HEK293 (cell line): ENCODE results near the gene GIN1.
A peak's percentile ranks its signal among the peaks of the same experiment; 100 is the strongest.

Experiments
- KLF1 ChIP-seq: fragments of 450-650 bp; formaldehyde crosslinking; IDR thresholded peaks from 2 replicates; pipeline ENCODE4 v1.5.1; 2016; ENCODE audit warnings: missing biosample characterization, missing genetic modification characterization
- RBAK ChIP-seq: fragments of 450-650 bp; formaldehyde crosslinking; IDR thresholded peaks from 2 replicates; pipeline ENCODE4 v1.5.1; 2016; ENCODE audit warnings: missing biosample characterization, missing genetic modification characterization
- REPIN1 ChIP-seq: fragments of 450-650 bp; formaldehyde crosslinking; IDR thresholded peaks from 2 replicates; pipeline ENCODE4 v1.5.1; 2017; ENCODE audit warnings: missing biosample characterization, missing genetic modification characterization, low read depth
- SALL2 ChIP-seq: fragments of 450-650 bp; formaldehyde crosslinking; IDR thresholded peaks from 2 replicates; pipeline ENCODE4 v1.5.0; 2017; ENCODE audit warnings: missing biosample characterization, mild to moderate bottlenecking, missing genetic modification characterization, borderline replicate concordance
- YY1 ChIP-seq: fragments of 450-650 bp; formaldehyde crosslinking; IDR thresholded peaks from 2 replicates; pipeline ENCODE4 v1.5.1; 2018; ENCODE audit warnings: missing biosample characterization, missing genetic modification characterization
- ZFP3 ChIP-seq: fragments of 450-650 bp; formaldehyde crosslinking; IDR thresholded peaks from 2 replicates; pipeline ENCODE4 v1.5.1; 2016; ENCODE audit warnings: low read depth, missing biosample characterization, missing genetic modification characterization
- ZNF112 ChIP-seq: fragments of 450-650 bp; formaldehyde crosslinking; IDR thresholded peaks from 2 replicates; pipeline ENCODE4 v1.5.0; 2017; ENCODE audit warnings: missing biosample characterization, missing genetic modification characterization
- ZNF121 ChIP-seq: fragments of 450-650 bp; formaldehyde crosslinking; IDR thresholded peaks from 2 replicates; pipeline ENCODE4 v1.5.1; 2016; ENCODE audit warnings: missing biosample characterization, missing genetic modification characterization
- ZNF138 ChIP-seq: fragments of 450-650 bp; formaldehyde crosslinking; IDR thresholded peaks from 2 replicates; pipeline ENCODE4 v1.5.1; 2016; ENCODE audit warnings: missing biosample characterization, missing genetic modification characterization, borderline replicate concordance
- ZNF19 ChIP-seq: fragments of 450-650 bp; formaldehyde crosslinking; IDR thresholded peaks from 2 replicates; pipeline ENCODE4; 2016; ENCODE audit warnings: missing biosample characterization, missing genetic modification characterization, low read depth
- ZNF2 ChIP-seq: fragments of 450-650 bp; formaldehyde crosslinking; IDR thresholded peaks from 2 replicates; pipeline ENCODE4 v1.5.1; 2016; ENCODE audit warnings: missing biosample characterization, missing genetic modification characterization
- ZNF202 ChIP-seq: fragments of 450-650 bp; formaldehyde crosslinking; IDR thresholded peaks from 2 replicates; pipeline ENCODE4 v1.5.1; 2016; ENCODE audit warnings: missing biosample characterization, missing genetic modification characterization, borderline replicate concordance
- ZNF221 ChIP-seq: fragments of 450-650 bp; formaldehyde crosslinking; IDR thresholded peaks from 2 replicates; pipeline ENCODE4 v1.5.1; 2017; ENCODE audit warnings: missing biosample characterization, missing genetic modification characterization, borderline replicate concordance
- ZNF473 ChIP-seq: fragments of 450-650 bp; formaldehyde crosslinking; IDR thresholded peaks from 2 replicates; pipeline ENCODE4 v1.5.1; 2017; ENCODE audit warnings: missing biosample characterization, missing genetic modification characterization
- ZNF76 ChIP-seq: fragments of 450-650 bp; formaldehyde crosslinking; IDR thresholded peaks from 2 replicates; pipeline ENCODE4; 2016; ENCODE audit warnings: low read depth, missing biosample characterization, missing genetic modification characterization, borderline replicate concordance
- ZNF837 ChIP-seq: fragments of 450-650 bp; formaldehyde crosslinking; IDR thresholded peaks from 2 replicates; pipeline ENCODE4 v1.5.1; 2016; ENCODE audit warnings: missing biosample characterization, missing genetic modification characterization
- TF ChIP-seq, protein P1 (sequence below): fragments of 450-650 bp; formaldehyde crosslinking; IDR thresholded peaks from 2 replicates; pipeline ENCODE4 v1.5.1; 2016; ENCODE audit warnings: missing biosample characterization, missing genetic modification characterization
- TF ChIP-seq, protein P2 (sequence below): fragments of 450-650 bp; formaldehyde crosslinking; IDR thresholded peaks from 2 replicates; pipeline ENCODE4 v1.5.1; 2017; ENCODE audit warnings: missing biosample characterization, missing genetic modification characterization
- TF ChIP-seq, protein P3 (sequence below): fragments of 450-650 bp; formaldehyde crosslinking; IDR thresholded peaks from 2 replicates; pipeline ENCODE4 v1.5.1; 2016; ENCODE audit warnings: missing biosample characterization, missing genetic modification characterization
- TF ChIP-seq, protein P4 (sequence below): fragments of 450-650 bp; formaldehyde crosslinking; IDR thresholded peaks from 2 replicates; pipeline ENCODE4 v1.5.1; 2017; ENCODE audit warnings: missing biosample characterization, mild to moderate bottlenecking, missing genetic modification characterization, moderate library complexity
- TF ChIP-seq, protein P5 (sequence below): fragments of 450-650 bp; formaldehyde crosslinking; IDR thresholded peaks from 2 replicates; pipeline ENCODE4 v1.5.1; 2016; ENCODE audit warnings: missing biosample characterization, missing genetic modification characterization
- TF ChIP-seq, protein P6 (sequence below): fragments of 450-650 bp; formaldehyde crosslinking; IDR thresholded peaks from 2 replicates; pipeline ENCODE4 v1.5.1; 2016; ENCODE audit warnings: missing biosample characterization, missing genetic modification characterization
- TF ChIP-seq, protein P7 (sequence below): fragments of 450-650 bp; formaldehyde crosslinking; IDR thresholded peaks from 2 replicates; pipeline ENCODE4 v1.5.1; 2016; ENCODE audit warnings: missing biosample characterization, missing genetic modification characterization
- TF ChIP-seq, protein P8 (sequence below): fragments of 450-650 bp; formaldehyde crosslinking; IDR thresholded peaks from 2 replicates; pipeline ENCODE4 v1.5.1; 2017; ENCODE audit warnings: missing biosample characterization, missing genetic modification characterization

The GIN1 gene

DNA sequence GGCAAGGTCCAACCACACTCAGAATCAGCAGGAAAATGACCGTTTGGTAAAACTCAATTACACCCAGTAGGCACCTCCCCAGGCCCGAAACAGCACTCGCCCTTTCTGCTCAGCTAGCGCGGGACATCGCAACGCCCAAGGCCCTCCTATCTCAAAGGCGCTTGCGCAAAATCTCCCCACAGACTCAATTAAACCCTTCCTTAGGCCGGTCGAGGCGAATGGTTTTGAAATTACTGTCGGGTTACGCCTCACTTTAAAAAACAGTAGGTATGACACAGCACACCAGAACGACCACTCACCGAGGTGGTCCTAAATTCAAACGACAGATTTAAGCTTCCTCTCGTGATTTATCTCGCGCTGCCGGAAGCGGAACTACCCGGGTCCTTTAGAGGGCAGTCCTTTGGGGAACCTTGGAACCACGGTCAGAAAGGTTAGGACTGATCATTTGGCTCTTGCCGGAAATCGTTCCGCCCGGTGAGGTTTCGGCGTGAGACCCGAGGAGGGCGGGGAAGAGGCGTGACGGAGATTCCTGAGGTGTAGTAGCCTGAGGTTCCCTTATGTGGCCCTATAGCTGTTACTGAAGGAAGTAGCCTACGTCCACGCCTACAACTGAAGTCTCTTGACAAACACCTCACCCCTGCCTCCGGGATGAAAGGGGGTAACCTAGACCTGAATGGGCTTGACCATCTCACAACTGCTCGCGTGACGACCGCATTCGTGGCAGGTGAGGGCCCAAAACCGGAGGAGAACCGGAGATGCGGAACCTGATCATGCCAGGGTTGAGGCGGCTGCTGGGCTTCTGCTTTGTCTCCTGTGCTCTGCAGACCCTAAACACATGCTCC lies at the start of gene GIN1, which contains the start of gene PPIP5K2 (continued):
- TF ChIP-seq, protein P1, sequence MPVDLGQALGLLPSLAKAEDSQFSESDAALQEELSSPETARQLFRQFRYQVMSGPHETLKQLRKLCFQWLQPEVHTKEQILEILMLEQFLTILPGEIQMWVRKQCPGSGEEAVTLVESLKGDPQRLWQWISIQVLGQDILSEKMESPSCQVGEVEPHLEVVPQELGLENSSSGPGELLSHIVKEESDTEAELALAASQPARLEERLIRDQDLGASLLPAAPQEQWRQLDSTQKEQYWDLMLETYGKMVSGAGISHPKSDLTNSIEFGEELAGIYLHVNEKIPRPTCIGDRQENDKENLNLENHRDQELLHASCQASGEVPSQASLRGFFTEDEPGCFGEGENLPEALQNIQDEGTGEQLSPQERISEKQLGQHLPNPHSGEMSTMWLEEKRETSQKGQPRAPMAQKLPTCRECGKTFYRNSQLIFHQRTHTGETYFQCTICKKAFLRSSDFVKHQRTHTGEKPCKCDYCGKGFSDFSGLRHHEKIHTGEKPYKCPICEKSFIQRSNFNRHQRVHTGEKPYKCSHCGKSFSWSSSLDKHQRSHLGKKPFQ (tag by site-specific recombination), result peak; percentile 52; the same call in 1 of the 2 replicates
- no peak for TF ChIP-seq ZNF202 (tag by site-specific recombination)
- TF ChIP-seq, protein P2, sequence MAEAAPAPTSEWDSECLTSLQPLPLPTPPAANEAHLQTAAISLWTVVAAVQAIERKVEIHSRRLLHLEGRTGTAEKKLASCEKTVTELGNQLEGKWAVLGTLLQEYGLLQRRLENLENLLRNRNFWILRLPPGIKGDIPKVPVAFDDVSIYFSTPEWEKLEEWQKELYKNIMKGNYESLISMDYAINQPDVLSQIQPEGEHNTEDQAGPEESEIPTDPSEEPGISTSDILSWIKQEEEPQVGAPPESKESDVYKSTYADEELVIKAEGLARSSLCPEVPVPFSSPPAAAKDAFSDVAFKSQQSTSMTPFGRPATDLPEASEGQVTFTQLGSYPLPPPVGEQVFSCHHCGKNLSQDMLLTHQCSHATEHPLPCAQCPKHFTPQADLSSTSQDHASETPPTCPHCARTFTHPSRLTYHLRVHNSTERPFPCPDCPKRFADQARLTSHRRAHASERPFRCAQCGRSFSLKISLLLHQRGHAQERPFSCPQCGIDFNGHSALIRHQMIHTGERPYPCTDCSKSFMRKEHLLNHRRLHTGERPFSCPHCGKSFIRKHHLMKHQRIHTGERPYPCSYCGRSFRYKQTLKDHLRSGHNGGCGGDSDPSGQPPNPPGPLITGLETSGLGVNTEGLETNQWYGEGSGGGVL, result no peak
- no peak for TF ChIP-seq ZNF19 (tag by site-specific recombination)
- TF ChIP-seq ZFP3 (tag by site-specific recombination), result no peak
- no peak for TF ChIP-seq ZNF837
- no peak for TF ChIP-seq ZNF473 (tag by site-specific recombination)
- TF ChIP-seq ZNF76 (tag by site-specific recombination), result peak; percentile 85
- TF ChIP-seq ZNF221, result 0 out of 2 replicates have a peak, but pooled peaks have one; percentile 36
- TF ChIP-seq ZNF121, result no peak
- no peak for TF ChIP-seq ZNF138 (tag by site-specific recombination)
- TF ChIP-seq, protein P3, sequence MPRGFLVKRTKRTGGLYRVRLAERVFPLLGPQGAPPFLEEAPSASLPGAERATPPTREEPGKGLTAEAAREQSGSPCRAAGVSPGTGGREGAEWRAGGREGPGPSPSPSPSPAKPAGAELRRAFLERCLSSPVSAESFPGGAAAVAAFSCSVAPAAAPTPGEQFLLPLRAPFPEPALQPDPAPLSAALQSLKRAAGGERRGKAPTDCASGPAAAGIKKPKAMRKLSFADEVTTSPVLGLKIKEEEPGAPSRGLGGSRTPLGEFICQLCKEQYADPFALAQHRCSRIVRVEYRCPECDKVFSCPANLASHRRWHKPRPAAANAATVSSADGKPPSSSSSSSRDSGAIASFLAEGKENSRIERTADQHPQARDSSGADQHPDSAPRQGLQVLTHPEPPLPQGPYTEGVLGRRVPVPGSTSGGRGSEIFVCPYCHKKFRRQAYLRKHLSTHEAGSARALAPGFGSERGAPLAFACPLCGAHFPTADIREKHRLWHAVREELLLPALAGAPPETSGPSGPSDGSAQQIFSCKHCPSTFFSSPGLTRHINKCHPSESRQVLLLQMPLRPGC (tag by site-specific recombination), result peak; percentile 94
- peak; percentile 94 for TF ChIP-seq REPIN1 (tag by site-specific recombination)
- TF ChIP-seq YY1 (tag by site-specific recombination), result peak; percentile 45; the same call in 1 of the 2 replicates
- no peak for TF ChIP-seq ZNF112 (tag by site-specific recombination)
- TF ChIP-seq, protein P4, sequence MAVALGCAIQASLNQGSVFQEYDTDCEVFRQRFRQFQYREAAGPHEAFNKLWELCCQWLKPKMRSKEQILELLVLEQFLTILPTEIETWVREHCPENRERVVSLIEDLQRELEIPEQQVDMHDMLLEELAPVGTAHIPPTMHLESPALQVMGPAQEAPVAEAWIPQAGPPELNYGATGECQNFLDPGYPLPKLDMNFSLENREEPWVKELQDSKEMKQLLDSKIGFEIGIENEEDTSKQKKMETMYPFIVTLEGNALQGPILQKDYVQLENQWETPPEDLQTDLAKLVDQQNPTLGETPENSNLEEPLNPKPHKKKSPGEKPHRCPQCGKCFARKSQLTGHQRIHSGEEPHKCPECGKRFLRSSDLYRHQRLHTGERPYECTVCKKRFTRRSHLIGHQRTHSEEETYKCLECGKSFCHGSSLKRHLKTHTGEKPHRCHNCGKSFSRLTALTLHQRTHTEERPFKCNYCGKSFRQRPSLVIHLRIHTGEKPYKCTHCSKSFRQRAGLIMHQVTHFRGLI (tag by site-specific recombination), result peak; percentile 50; the same call in 1 of the 2 replicates
- TF ChIP-seq SALL2, result no peak
- TF ChIP-seq KLF1 (tag by site-specific recombination), result peak; percentile 55
- TF ChIP-seq, protein P5, sequence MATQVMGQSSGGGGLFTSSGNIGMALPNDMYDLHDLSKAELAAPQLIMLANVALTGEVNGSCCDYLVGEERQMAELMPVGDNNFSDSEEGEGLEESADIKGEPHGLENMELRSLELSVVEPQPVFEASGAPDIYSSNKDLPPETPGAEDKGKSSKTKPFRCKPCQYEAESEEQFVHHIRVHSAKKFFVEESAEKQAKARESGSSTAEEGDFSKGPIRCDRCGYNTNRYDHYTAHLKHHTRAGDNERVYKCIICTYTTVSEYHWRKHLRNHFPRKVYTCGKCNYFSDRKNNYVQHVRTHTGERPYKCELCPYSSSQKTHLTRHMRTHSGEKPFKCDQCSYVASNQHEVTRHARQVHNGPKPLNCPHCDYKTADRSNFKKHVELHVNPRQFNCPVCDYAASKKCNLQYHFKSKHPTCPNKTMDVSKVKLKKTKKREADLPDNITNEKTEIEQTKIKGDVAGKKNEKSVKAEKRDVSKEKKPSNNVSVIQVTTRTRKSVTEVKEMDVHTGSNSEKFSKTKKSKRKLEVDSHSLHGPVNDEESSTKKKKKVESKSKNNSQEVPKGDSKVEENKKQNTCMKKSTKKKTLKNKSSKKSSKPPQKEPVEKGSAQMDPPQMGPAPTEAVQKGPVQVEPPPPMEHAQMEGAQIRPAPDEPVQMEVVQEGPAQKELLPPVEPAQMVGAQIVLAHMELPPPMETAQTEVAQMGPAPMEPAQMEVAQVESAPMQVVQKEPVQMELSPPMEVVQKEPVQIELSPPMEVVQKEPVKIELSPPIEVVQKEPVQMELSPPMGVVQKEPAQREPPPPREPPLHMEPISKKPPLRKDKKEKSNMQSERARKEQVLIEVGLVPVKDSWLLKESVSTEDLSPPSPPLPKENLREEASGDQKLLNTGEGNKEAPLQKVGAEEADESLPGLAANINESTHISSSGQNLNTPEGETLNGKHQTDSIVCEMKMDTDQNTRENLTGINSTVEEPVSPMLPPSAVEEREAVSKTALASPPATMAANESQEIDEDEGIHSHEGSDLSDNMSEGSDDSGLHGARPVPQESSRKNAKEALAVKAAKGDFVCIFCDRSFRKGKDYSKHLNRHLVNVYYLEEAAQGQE, result peak; percentile 59; the same call in 1 of the 2 replicates
- TF ChIP-seq, protein P6, sequence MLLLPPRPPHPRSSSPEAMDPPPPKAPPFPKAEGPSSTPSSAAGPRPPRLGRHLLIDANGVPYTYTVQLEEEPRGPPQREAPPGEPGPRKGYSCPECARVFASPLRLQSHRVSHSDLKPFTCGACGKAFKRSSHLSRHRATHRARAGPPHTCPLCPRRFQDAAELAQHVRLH (tag by site-specific recombination), result peak; percentile 92
- no peak for TF ChIP-seq RBAK
- TF ChIP-seq, protein P7, sequence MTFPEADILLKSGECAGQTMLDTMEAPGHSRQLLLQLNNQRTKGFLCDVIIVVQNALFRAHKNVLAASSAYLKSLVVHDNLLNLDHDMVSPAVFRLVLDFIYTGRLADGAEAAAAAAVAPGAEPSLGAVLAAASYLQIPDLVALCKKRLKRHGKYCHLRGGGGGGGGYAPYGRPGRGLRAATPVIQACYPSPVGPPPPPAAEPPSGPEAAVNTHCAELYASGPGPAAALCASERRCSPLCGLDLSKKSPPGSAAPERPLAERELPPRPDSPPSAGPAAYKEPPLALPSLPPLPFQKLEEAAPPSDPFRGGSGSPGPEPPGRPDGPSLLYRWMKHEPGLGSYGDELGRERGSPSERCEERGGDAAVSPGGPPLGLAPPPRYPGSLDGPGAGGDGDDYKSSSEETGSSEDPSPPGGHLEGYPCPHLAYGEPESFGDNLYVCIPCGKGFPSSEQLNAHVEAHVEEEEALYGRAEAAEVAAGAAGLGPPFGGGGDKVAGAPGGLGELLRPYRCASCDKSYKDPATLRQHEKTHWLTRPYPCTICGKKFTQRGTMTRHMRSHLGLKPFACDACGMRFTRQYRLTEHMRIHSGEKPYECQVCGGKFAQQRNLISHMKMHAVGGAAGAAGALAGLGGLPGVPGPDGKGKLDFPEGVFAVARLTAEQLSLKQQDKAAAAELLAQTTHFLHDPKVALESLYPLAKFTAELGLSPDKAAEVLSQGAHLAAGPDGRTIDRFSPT (tag by site-specific recombination), result no peak
- TF ChIP-seq ZNF2 (tag by site-specific recombination), result peak; percentile 95
- TF ChIP-seq, protein P8, sequence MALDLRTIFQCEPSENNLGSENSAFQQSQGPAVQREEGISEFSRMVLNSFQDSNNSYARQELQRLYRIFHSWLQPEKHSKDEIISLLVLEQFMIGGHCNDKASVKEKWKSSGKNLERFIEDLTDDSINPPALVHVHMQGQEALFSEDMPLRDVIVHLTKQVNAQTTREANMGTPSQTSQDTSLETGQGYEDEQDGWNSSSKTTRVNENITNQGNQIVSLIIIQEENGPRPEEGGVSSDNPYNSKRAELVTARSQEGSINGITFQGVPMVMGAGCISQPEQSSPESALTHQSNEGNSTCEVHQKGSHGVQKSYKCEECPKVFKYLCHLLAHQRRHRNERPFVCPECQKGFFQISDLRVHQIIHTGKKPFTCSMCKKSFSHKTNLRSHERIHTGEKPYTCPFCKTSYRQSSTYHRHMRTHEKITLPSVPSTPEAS (tag by site-specific recombination), result peak; percentile 46
